ENCODE data around the gene OR8D2. TPM values are rescaled to one million over a fixed set of nuclear protein-coding genes. Genes with fewer than 3 reads are reported as not detected.
A peak's percentile ranks its signal among the peaks of the same experiment; 100 is the strongest.

Gene OR8D2
- total and polyA plus RNA-seq, 2 donors (not counting 1 experiment from before 2014, with no cell fraction given): not detected

DNA sequence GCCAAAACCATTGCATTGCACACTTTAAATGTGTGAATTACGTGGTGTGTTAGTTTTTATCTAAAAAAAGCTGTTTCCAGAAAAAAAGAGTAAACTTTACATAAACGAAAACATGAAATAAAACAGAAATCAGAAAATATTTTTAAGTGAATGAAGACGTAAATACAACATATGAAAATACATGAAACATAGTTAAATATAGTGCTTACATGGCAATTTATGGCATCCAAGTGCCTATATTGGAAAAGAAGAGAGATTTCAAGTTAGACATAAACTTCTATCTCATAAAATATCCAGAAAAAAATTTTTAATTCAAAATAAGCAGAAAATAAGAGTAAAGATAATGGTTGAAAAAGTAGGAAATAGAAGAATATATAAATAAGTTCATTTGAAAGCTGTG lies 11.9 kb upstream of the OR8D2 start:
- intact Hi-C loops (cut with micrococcal nuclease): no loop called here
- Histone ChIP-seq H3K4me1 (ENCODE audit: control insufficient read depth in 2 of 2, insufficient read depth in 2 of 2, low read length in 2 of 2) (peaks cover 32 to 35% of the 10 kb centered on the region in 2 donors), H3K9ac (ENCODE audit: low read length) (no peak overlapping the region), H3K4me2 (replicated peaks; ENCODE audit: low read depth, low read length, poor library complexity, severe bottlenecking) (no peak overlapping the region), H3K27ac (ENCODE audit: low read length in 2 of 2) (no peak overlapping the region), H2AFZ (ENCODE audit: insufficient read depth, low read depth, low read length, poor library complexity, severe bottlenecking) (no peak overlapping the region), H3K4me3 (ENCODE audit: control extremely low read depth in 1 of 5, extremely low read depth in 1 of 5, insufficient read depth in 1 of 5, low read depth in 2 of 5, low read length in 4 of 5) (no peak overlapping the region), H3K79me2 (ENCODE audit: control insufficient read depth, insufficient read depth, low read length) (no peaks in the 10 kb centered on the region), H3K27me3 (replicated peaks in 1 of 4; ENCODE audit: control extremely low read depth in 1 of 4, control insufficient read depth in 3 of 4, insufficient read depth in 4 of 4, low read length in 3 of 4) (no peaks in the 10 kb centered on the region), H3K36me3 (replicated peaks in 1 of 2; ENCODE audit: control extremely low read depth in 1 of 2, control insufficient read depth in 1 of 2, extremely low read depth in 1 of 2, insufficient read depth in 2 of 2, low read length in 1 of 2) (no peaks in the 10 kb centered on the region), H4K20me1 (ENCODE audit: control insufficient read depth, insufficient read depth, low read length, poor library complexity, severe bottlenecking) (no peaks in the 10 kb centered on the region), H3K9me3 (ENCODE audit: control extremely low read depth in 1 of 3, control insufficient read depth in 2 of 3, insufficient read depth in 1 of 3, low read length in 2 of 3) (no peaks in the 10 kb centered on the region)
- no peak overlapping the region for H3K4me3 Mint-ChIP-seq
- no peaks in the 10 kb centered on the region for H3K27me3 Mint-ChIP-seq
- WGBS (ENCODE audit: insufficient coverage): no CpG with 5 or more reads among the region's 3 CpGs
- H3K4me1 Mint-ChIP-seq: peaks cover 31% of the 10 kb centered on the region
- DNase-seq: no peak
- TF ChIP-seq EZH2 (IDR thresholded peaks at IDR 0.05; ENCODE audit: borderline replicate concordance, insufficient read depth, low read depth, low read length, poor library complexity, severe bottlenecking): no peak
- TF ChIP-seq, protein P1, sequence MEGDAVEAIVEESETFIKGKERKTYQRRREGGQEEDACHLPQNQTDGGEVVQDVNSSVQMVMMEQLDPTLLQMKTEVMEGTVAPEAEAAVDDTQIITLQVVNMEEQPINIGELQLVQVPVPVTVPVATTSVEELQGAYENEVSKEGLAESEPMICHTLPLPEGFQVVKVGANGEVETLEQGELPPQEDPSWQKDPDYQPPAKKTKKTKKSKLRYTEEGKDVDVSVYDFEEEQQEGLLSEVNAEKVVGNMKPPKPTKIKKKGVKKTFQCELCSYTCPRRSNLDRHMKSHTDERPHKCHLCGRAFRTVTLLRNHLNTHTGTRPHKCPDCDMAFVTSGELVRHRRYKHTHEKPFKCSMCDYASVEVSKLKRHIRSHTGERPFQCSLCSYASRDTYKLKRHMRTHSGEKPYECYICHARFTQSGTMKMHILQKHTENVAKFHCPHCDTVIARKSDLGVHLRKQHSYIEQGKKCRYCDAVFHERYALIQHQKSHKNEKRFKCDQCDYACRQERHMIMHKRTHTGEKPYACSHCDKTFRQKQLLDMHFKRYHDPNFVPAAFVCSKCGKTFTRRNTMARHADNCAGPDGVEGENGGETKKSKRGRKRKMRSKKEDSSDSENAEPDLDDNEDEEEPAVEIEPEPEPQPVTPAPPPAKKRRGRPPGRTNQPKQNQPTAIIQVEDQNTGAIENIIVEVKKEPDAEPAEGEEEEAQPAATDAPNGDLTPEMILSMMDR (IDR thresholded peaks at IDR 0.05): no peak
- H3K9me3 Mint-ChIP-seq (ENCODE audit: insufficient read depth): no peaks in the 10 kb centered on the region
- ATAC-seq (ENCODE audit: low read depth): no peak
- no peak overlapping the region for H3K27ac Mint-ChIP-seq
- ChIA-PET POLR2A (no interaction called here), CTCF (interaction anchor here (4.1 kb wide), 1 partner anchor 262 kb away, joined by 41 read pairs; no protein-coding TSS in a partner anchor)

DNA sequence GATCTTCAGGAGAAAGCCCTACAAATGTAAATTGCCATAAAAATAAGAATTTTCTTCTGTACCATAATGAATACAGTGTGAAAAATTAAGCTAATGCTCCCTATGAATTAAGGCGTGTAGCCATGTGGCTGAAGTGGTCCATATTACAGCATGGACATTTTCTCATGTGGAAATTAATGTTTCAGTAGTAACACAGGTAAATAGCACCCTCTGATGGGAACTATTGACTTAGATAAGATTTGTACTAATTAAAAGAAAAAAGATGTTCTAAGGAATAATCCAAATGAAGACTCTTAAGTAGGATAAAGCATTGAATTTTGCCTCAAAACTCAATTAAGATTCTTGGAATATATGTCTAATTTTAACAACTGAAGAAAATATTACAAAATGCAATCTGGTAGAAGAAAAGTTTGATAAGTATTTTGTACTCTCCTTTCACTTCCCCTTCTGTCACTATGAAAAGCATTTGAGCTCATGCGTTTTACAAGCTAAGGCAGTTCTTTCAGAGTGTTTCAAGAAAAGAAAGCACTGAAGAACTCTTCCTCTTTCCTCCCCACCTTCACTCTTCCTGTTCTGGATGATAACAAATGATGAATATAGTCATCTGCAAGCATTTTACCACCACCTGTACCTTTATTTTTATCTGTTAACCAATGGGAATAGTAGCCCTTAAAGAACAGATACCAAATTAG lies 9.9 kb upstream of the OR8D2 start:
- DNase-seq (peak; percentile 81), ATAC-seq (ENCODE audit: low read depth) (peak; percentile 88)
- intact Hi-C loops (cut with micrococcal nuclease): loop anchor here (1.0 kb wide), 1 partner anchor 259 kb away; no protein-coding TSS in a partner anchor
- Histone ChIP-seq H3K27me3 (replicated peaks in 1 of 4; ENCODE audit: control extremely low read depth in 1 of 4, control insufficient read depth in 3 of 4, insufficient read depth in 4 of 4, low read length in 3 of 4) (no peaks in the 10 kb centered on the region), H3K9ac (ENCODE audit: low read length) (peak overlapping the region; percentile 32), H3K79me2 (ENCODE audit: control insufficient read depth, insufficient read depth, low read length) (no peaks in the 10 kb centered on the region), H3K4me1 (ENCODE audit: control insufficient read depth in 2 of 2, insufficient read depth in 2 of 2, low read length in 2 of 2) (peaks cover 46% of the 10 kb centered on the region in 2 donors), H3K4me3 (ENCODE audit: control extremely low read depth in 1 of 5, extremely low read depth in 1 of 5, insufficient read depth in 1 of 5, low read depth in 2 of 5, low read length in 4 of 5) (peak overlapping the region in 1 of 5 experiments; percentile 41), H3K9me3 (ENCODE audit: control extremely low read depth in 1 of 3, control insufficient read depth in 2 of 3, insufficient read depth in 1 of 3, low read length in 2 of 3) (no peaks in the 10 kb centered on the region), H4K20me1 (ENCODE audit: control insufficient read depth, insufficient read depth, low read length, poor library complexity, severe bottlenecking) (no peaks in the 10 kb centered on the region), H3K36me3 (replicated peaks in 1 of 2; ENCODE audit: control extremely low read depth in 1 of 2, control insufficient read depth in 1 of 2, extremely low read depth in 1 of 2, insufficient read depth in 2 of 2, low read length in 1 of 2) (no peaks in the 10 kb centered on the region), H3K27ac (ENCODE audit: low read length in 2 of 2) (peak overlapping the region; percentile 28 to 58), H3K4me2 (replicated peaks; ENCODE audit: low read depth, low read length, poor library complexity, severe bottlenecking) (peak overlapping the region; percentile 59), H2AFZ (ENCODE audit: insufficient read depth, low read depth, low read length, poor library complexity, severe bottlenecking) (peak overlapping the region; percentile 23)
- ChIA-PET CTCF (interaction anchor here (0.7 to 4.1 kb wide), 10 partner anchors 12 to 750 kb away, joined by 3 to 41 read pairs (median 4); partner anchors contain the start of gene VWA5A), POLR2A (interaction anchor here (0.5 kb wide), 1 partner anchor 72 kb away, joined by 4 read pairs; no protein-coding TSS in a partner anchor)
- Mint-ChIP-seq H3K27ac (peak overlapping the region; percentile 62), H3K4me1 (peaks cover 44% of the 10 kb centered on the region), H3K4me3 (peak overlapping the region; percentile 26), H3K9me3 (ENCODE audit: insufficient read depth) (no peaks in the 10 kb centered on the region), H3K27me3 (no peaks in the 10 kb centered on the region)
- WGBS (ENCODE audit: insufficient coverage): no CpG with 5 or more reads among the region's 2 CpGs
- TF ChIP-seq EZH2 (IDR thresholded peaks at IDR 0.05; ENCODE audit: borderline replicate concordance, insufficient read depth, low read depth, low read length, poor library complexity, severe bottlenecking): no peak
- TF ChIP-seq, protein P1 (IDR thresholded peaks at IDR 0.05): no peak
